ENCODE data around the gene FUOM. TPM values are rescaled to one million over a fixed set of nuclear protein-coding genes. Genes with fewer than 3 reads are reported as not detected.
A peak's percentile ranks its signal among the peaks of the same experiment; 100 is the strongest.

FUOM gene
- total and polyA plus RNA-seq, 9 donors, result 5.6 to 12.1 (median 8.0) TPM

- no peaks in the 10 kb centered on the region for H3K4me1 ChIP-seq (ENCODE audit: control insufficient read depth, insufficient read depth, low read length)
- WGBS (ENCODE audit: insufficient coverage), result 93% methylated on average over 3 of the region's 4 CpGs
- H3K9me3 ChIP-seq (replicated peaks; ENCODE audit: control insufficient read depth, low read depth, low read length), result no peaks in the 10 kb centered on the region
- no peak for DNase-seq
- no peak overlapping the region for H3K4me3 ChIP-seq (ENCODE audit: low read length)
- no peak overlapping the region for H3K27ac ChIP-seq (ENCODE audit: low read length)
- no peaks in the 10 kb centered on the region for H3K36me3 ChIP-seq (ENCODE audit: control insufficient read depth, insufficient read depth, low read length)
- peaks cover 44% of the 10 kb centered on the region for H3K27me3 ChIP-seq (ENCODE audit: control insufficient read depth, insufficient read depth, low read length)
Observed at GRCh38 chr10:133341983-133342382, 15.8 kb downstream of the FUOM start.

GRCh38 chr10:133339708-133340380 is 18.0 kb downstream of the FUOM start:
- H3K4me3 ChIP-seq (ENCODE audit: low read length), result no peak overlapping the region
- peaks cover 17% of the 10 kb centered on the region for H3K4me1 ChIP-seq (ENCODE audit: control insufficient read depth, insufficient read depth, low read length)
- H3K36me3 ChIP-seq (ENCODE audit: control insufficient read depth, insufficient read depth, low read length), result no peaks in the 10 kb centered on the region
- no peak for DNase-seq
- WGBS (ENCODE audit: insufficient coverage), result 92% methylated on average over 13 of the region's 13 CpGs
- no peak overlapping the region for H3K27ac ChIP-seq (ENCODE audit: low read length)
- H3K9me3 ChIP-seq (replicated peaks; ENCODE audit: control insufficient read depth, low read depth, low read length), result no peaks in the 10 kb centered on the region
- H3K27me3 ChIP-seq (ENCODE audit: control insufficient read depth, insufficient read depth, low read length), result peaks cover 53% of the 10 kb centered on the region

- H3K27me3 ChIP-seq (ENCODE audit: control insufficient read depth, insufficient read depth, low read length), result peaks cover 55% of the 10 kb centered on the region
- no peak for DNase-seq
- WGBS (ENCODE audit: insufficient coverage), result 91% methylated on average over 9 of the region's 10 CpGs
Observed at GRCh38 chr10:133338080-133339071, 19.4 kb downstream of the FUOM start.

GRCh38 chr10:133337370-133337725 is 20.5 kb downstream of the FUOM start:
- H3K36me3 ChIP-seq (ENCODE audit: control insufficient read depth, insufficient read depth, low read length), result no peaks in the 10 kb centered on the region
- DNase-seq, result no peak
- H3K4me3 ChIP-seq (ENCODE audit: low read length), result no peak overlapping the region
- no peak overlapping the region for H3K27ac ChIP-seq (ENCODE audit: low read length)
- no peaks in the 10 kb centered on the region for H3K9me3 ChIP-seq (replicated peaks; ENCODE audit: control insufficient read depth, low read depth, low read length)
- peaks cover 20% of the 10 kb centered on the region for H3K4me1 ChIP-seq (ENCODE audit: control insufficient read depth, insufficient read depth, low read length)
- WGBS (ENCODE audit: insufficient coverage), result 83% methylated on average over 3 of the region's 3 CpGs
- H3K27me3 ChIP-seq (ENCODE audit: control insufficient read depth, insufficient read depth, low read length), result peaks cover 58% of the 10 kb centered on the region

More at GRCh38 chr10:133338080-133339071, 19.4 kb downstream of the FUOM start:
- Histone ChIP-seq H3K9me3 (replicated peaks; ENCODE audit: control insufficient read depth, low read depth, low read length) (no peaks in the 10 kb centered on the region), H3K36me3 (ENCODE audit: control insufficient read depth, insufficient read depth, low read length) (no peaks in the 10 kb centered on the region), H3K4me1 (ENCODE audit: control insufficient read depth, insufficient read depth, low read length) (peaks cover 20% of the 10 kb centered on the region), H3K27ac (ENCODE audit: low read length) (no peak overlapping the region), H3K4me3 (ENCODE audit: low read length) (no peak overlapping the region)

- Histone ChIP-seq H3K36me3 (ENCODE audit: control insufficient read depth, insufficient read depth, low read length) (no peaks in the 10 kb centered on the region), H3K27me3 (ENCODE audit: control insufficient read depth, insufficient read depth, low read length) (peaks cover 62% of the 10 kb centered on the region), H3K27ac (ENCODE audit: low read length) (no peak within 1 kb of the TSS), H3K9me3 (replicated peaks; ENCODE audit: control insufficient read depth, low read depth, low read length) (no peaks in the 10 kb centered on the region), H3K4me1 (ENCODE audit: control insufficient read depth, insufficient read depth, low read length) (peaks cover 20% of the 10 kb centered on the region), H3K4me3 (ENCODE audit: low read length) (no peak within 1 kb of the TSS)
- WGBS (ENCODE audit: insufficient coverage), result 18% methylated on average over 38 of the region's 63 CpGs
- no peak for DNase-seq
Observed at GRCh38 chr10:133336577-133337369, 21.0 kb downstream of the FUOM start, which contains the start of gene CALY. Gene CALY, minus strand, starts transcription at chr10:133336896. Its CDS starts 7,907 bp downstream, at chr10:133328989.

- no peak for DNase-seq
Observed at GRCh38 chr10:133336118-133336576, 21.7 kb downstream of the FUOM start.

GRCh38 chr10:133335246-133336117 is 22.3 kb downstream of the FUOM start:
- WGBS (ENCODE audit: insufficient coverage), result 3% methylated on average over 59 of the region's 75 CpGs
- Histone ChIP-seq H3K4me1 (ENCODE audit: control insufficient read depth, insufficient read depth, low read length) (peaks cover 20% of the 10 kb centered on the region), H3K4me3 (ENCODE audit: low read length) (peak overlapping the region; percentile 24), H3K36me3 (ENCODE audit: control insufficient read depth, insufficient read depth, low read length) (no peaks in the 10 kb centered on the region), H3K27me3 (ENCODE audit: control insufficient read depth, insufficient read depth, low read length) (peaks cover 68% of the 10 kb centered on the region), H3K27ac (ENCODE audit: low read length) (no peak overlapping the region), H3K9me3 (replicated peaks; ENCODE audit: control insufficient read depth, low read depth, low read length) (no peaks in the 10 kb centered on the region)
- DNase-seq, result peak; percentile 85

More at GRCh38 chr10:133336118-133336576, 21.7 kb downstream of the FUOM start:
- Histone ChIP-seq H3K4me1 (ENCODE audit: control insufficient read depth, insufficient read depth, low read length) (peaks cover 20% of the 10 kb centered on the region), H3K27me3 (ENCODE audit: control insufficient read depth, insufficient read depth, low read length) (peaks cover 63% of the 10 kb centered on the region), H3K4me3 (ENCODE audit: low read length) (no peak overlapping the region), H3K9me3 (replicated peaks; ENCODE audit: control insufficient read depth, low read depth, low read length) (no peaks in the 10 kb centered on the region), H3K36me3 (ENCODE audit: control insufficient read depth, insufficient read depth, low read length) (no peaks in the 10 kb centered on the region), H3K27ac (ENCODE audit: low read length) (no peak overlapping the region)
- WGBS (ENCODE audit: insufficient coverage), result 2% methylated on average over 34 of the region's 41 CpGs

- WGBS (ENCODE audit: insufficient coverage), result 15% methylated on average over 39 of the region's 51 CpGs
Observed at GRCh38 chr10:133334503-133335245, 23.1 kb downstream of the FUOM start.

More at GRCh38 chr10:133334503-133335245, 23.1 kb downstream of the FUOM start:
- H3K9me3 ChIP-seq (replicated peaks; ENCODE audit: control insufficient read depth, low read depth, low read length), result no peaks in the 10 kb centered on the region
- peaks cover 24% of the 10 kb centered on the region for H3K4me1 ChIP-seq (ENCODE audit: control insufficient read depth, insufficient read depth, low read length)
- H3K27me3 ChIP-seq (ENCODE audit: control insufficient read depth, insufficient read depth, low read length), result peaks cover 72% of the 10 kb centered on the region
- H3K27ac ChIP-seq (ENCODE audit: low read length), result no peak overlapping the region
- H3K36me3 ChIP-seq (ENCODE audit: control insufficient read depth, insufficient read depth, low read length), result no peaks in the 10 kb centered on the region
- H3K4me3 ChIP-seq (ENCODE audit: low read length), result peak overlapping the region; percentile 24
- no peak for DNase-seq
